OCI-LY3 (cell line): ENCODE results near the gene PPP1R3D.

ENCODE experiments used
- H2AFZ ChIP-seq: fragments of 200-600, 300-600 bp; shearing (Covaris generic); 2 replicates; pipeline ENCODE4 v1.6.0; 2014; ENCODE audit warnings: antibody characterized with exemption, low read depth, low read length
- H3K27ac ChIP-seq: fragments of 200-600, 300-600 bp; sonication (generic); 2 replicates; pipeline ENCODE4 v1.5.1; 2014; ENCODE audit warnings: mild to moderate bottlenecking, low read length, moderate library complexity, mixed read lengths
- H3K27me3 ChIP-seq: fragments of 200-600, 300-600 bp; sonication (generic); 2 replicates; pipeline ENCODE4 v1.6.1; 2014; ENCODE audit warnings: low read depth, low read length, mixed read lengths
- H3K36me3 ChIP-seq: fragments of 200-600, 300-600 bp; sonication (generic); replicated peaks from 2 replicates; pipeline ENCODE3; 2014; ENCODE audit warnings: low read depth, low read length, mixed read lengths
- H3K4me1 ChIP-seq: fragments of 300-600, 200-600 bp; sonication (generic); 2 replicates; pipeline ENCODE4 v1.6.1; 2014; ENCODE audit warnings: low read length, mixed read lengths
- H3K4me2 ChIP-seq: fragments of 200-600, 300-600 bp; sonication (generic); 2 replicates; pipeline ENCODE4 v1.6.1; 2014; ENCODE audit warnings: low read length, mixed read lengths
- H3K4me3 ChIP-seq: fragments of 300-600, 200-600 bp; sonication (generic); 2 replicates; pipeline ENCODE4 v1.5.1; 2014; ENCODE audit warnings: antibody characterized with exemption, mild to moderate bottlenecking, low read length, moderate library complexity
- H3K79me2 ChIP-seq: fragments of 300-600, 200-600 bp; shearing (Covaris generic); 2 replicates; pipeline ENCODE4 v1.6.1; 2014; ENCODE audit warnings: mild to moderate bottlenecking, low read length, mixed read lengths
- H3K9ac ChIP-seq: fragments of 300-600, 200-600 bp; shearing (Covaris generic); 2 replicates; pipeline ENCODE4 v1.6.0; 2014; ENCODE audit warnings: mild to moderate bottlenecking, low read length, moderate library complexity
- H3K9me3 ChIP-seq: fragments of 200-600, 300-600 bp; shearing (Covaris generic); 2 replicates; pipeline ENCODE4 v1.6.1; 2014; ENCODE audit warnings: low read length, mixed read lengths; ENCODE audit not compliant: insufficient read depth
- H4K20me1 ChIP-seq: fragments of 200-600, 300-600 bp; sonication (generic); 2 replicates; pipeline ENCODE4 v1.6.1; 2016; ENCODE audit warnings: low read length, mixed read lengths; ENCODE audit not compliant: insufficient read depth
- EZH2phosphoT487 ChIP-seq: fragments of 200-600 bp; shearing (Covaris generic); IDR thresholded peaks from 2 replicates; pipeline ENCODE4 v1.6.1; 2018; ENCODE audit warnings: antibody characterized with exemption, mixed run types, low read depth
- TF ChIP-seq, protein P1 (sequence below): fragments of 200-600, 300-600 bp; sonication (generic); IDR thresholded peaks from 2 replicates; pipeline ENCODE4 v1.5.1; 2014; ENCODE audit warnings: antibody characterized with exemption, low read length, low read depth

The PPP1R3D gene

DNA sequence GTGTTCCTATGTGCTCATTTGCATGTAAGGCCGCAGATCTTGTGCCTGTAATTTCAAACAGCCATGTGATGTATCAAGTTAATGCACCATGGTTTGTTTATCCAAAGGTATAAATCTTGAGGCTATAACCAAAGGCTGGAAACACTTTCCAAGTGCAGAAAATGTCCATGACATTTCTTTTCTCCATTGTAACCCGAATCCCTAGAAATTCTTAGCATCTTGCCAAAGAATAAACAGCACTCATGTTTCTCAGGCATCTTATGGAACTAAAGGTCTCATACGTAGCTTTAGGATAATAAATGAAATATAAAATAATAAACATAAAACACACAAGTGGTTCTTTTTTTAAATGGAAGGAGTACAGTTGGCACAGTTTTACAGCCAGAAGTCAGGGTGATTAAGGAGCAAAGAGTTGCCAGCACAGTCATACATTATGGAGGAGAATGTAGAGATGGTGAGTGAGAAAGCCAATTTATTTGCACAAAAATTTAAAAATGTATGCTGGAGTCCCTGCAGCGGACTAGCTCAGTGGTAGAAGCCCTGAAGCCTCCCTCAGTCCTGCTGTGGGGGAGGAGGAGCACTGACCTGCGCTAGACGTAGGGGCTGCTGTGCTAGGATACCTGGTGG is 36.2 kb upstream of the PPP1R3D start:
- no peak overlapping the region for H3K27ac ChIP-seq
- no peaks in the 10 kb centered on the region for H3K36me3 ChIP-seq
- no peaks in the 10 kb centered on the region for H3K9me3 ChIP-seq
- H3K4me3 ChIP-seq: no peak overlapping the region
- no peaks in the 10 kb centered on the region for H3K79me2 ChIP-seq
- no peak overlapping the region for H2AFZ ChIP-seq
- H3K4me1 ChIP-seq: no peaks in the 10 kb centered on the region
- no peak overlapping the region for H3K9ac ChIP-seq
- H3K4me2 ChIP-seq: no peak overlapping the region
- H3K27me3 ChIP-seq: no peaks in the 10 kb centered on the region
- no peak for TF ChIP-seq EZH2phosphoT487
- TF ChIP-seq, protein P1, sequence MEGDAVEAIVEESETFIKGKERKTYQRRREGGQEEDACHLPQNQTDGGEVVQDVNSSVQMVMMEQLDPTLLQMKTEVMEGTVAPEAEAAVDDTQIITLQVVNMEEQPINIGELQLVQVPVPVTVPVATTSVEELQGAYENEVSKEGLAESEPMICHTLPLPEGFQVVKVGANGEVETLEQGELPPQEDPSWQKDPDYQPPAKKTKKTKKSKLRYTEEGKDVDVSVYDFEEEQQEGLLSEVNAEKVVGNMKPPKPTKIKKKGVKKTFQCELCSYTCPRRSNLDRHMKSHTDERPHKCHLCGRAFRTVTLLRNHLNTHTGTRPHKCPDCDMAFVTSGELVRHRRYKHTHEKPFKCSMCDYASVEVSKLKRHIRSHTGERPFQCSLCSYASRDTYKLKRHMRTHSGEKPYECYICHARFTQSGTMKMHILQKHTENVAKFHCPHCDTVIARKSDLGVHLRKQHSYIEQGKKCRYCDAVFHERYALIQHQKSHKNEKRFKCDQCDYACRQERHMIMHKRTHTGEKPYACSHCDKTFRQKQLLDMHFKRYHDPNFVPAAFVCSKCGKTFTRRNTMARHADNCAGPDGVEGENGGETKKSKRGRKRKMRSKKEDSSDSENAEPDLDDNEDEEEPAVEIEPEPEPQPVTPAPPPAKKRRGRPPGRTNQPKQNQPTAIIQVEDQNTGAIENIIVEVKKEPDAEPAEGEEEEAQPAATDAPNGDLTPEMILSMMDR: no peak
- no peaks in the 10 kb centered on the region for H4K20me1 ChIP-seq

DNA sequence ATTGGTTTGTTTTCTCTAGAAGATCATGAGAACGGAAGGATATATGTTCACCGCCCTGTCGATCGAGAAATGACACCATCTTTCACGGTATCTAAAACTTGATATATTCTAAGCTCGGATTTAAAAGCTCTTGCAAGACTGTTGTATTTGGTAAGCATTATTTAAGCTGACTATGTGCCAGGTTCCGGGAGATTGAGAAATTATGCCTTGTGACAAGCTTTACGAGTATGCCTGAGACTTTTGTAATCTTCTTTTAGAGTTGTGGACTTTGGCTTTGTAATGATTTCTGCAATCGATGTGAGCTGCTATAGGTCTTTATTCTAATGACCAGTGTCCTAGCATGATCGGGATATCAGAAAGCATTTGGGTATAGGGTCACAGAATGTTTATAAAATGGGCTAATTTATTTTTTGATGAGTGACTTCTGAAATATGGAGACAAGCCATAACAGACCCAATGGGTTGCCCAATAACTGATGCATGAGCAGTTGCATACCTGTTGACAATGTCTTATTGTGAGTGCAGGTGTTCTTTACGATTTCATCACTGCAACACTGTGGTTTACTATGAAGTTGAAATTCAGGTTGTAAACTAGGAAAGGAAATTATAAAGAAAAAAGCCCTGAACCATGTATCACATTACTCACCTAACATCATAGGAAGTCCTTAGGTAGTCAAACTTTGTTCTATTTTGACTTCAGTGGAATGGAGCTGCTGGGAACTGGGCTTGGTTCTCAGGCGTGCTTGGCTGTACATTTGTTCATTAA is 32.1 kb upstream of the PPP1R3D start:
- no peak overlapping the region for H3K4me3 ChIP-seq

DNA sequence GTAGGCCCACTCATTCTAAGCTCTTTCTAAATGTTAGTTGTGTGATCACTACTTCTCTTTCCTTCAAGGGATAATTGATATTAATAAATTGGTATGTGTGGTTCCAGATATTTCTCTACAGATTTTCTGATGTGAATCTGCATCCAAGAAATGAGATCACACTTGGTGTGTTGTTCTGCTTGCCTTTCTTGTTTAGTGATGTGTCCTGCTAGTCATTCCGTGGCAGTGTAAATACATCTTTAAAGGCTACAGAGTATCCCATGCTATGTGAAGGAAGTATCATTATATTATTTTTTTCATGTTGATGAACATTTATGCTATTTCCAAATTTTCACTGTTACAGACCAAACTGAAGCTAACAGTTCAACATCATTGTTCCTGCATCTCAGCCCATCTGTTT is 31.3 kb upstream of the PPP1R3D start:
- H3K4me2 ChIP-seq: no peak overlapping the region
- no peaks in the 10 kb centered on the region for H3K9me3 ChIP-seq
- no peak overlapping the region for H3K4me3 ChIP-seq
- H3K36me3 ChIP-seq: no peaks in the 10 kb centered on the region
- TF ChIP-seq, protein P1: no peak
- no peak for TF ChIP-seq EZH2phosphoT487
- no peak overlapping the region for H3K9ac ChIP-seq
- no peaks in the 10 kb centered on the region for H3K4me1 ChIP-seq
- no peak overlapping the region for H2AFZ ChIP-seq
- H4K20me1 ChIP-seq: no peaks in the 10 kb centered on the region
- no peaks in the 10 kb centered on the region for H3K27me3 ChIP-seq
- no peak overlapping the region for H3K27ac ChIP-seq
- no peaks in the 10 kb centered on the region for H3K79me2 ChIP-seq

More for the DNA sequence above, 32.1 kb upstream of the PPP1R3D start:
- H3K27ac ChIP-seq: no peak overlapping the region
- H3K4me1 ChIP-seq: no peaks in the 10 kb centered on the region
- TF ChIP-seq, protein P1: no peak
- TF ChIP-seq EZH2phosphoT487: no peak
- H3K9me3 ChIP-seq: no peaks in the 10 kb centered on the region
- no peak overlapping the region for H2AFZ ChIP-seq
- H3K79me2 ChIP-seq: no peaks in the 10 kb centered on the region
- no peaks in the 10 kb centered on the region for H3K36me3 ChIP-seq
- H3K27me3 ChIP-seq: no peaks in the 10 kb centered on the region
- H3K9ac ChIP-seq: no peak overlapping the region
- no peaks in the 10 kb centered on the region for H4K20me1 ChIP-seq
- H3K4me2 ChIP-seq: no peak overlapping the region

DNA sequence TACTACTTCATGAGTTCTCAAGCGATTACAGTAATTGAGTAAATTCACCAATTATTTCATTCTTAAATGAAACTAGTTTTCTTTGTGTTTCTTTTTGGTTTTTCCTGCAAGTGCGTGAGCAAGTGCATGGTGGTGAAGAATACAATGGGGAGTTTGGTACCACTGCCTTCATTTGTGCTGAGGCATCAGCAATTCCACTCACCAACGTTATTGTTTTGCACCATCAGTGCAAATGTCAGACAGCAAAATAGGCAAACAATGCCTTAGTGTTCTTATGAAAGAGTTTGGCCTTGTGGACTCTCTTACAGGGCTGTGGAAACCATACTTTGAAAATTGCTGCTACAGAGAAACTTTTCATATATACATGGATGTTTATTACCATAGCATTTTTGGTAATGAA is 26.3 kb upstream of the PPP1R3D start:
- Histone ChIP-seq H3K4me3 (no peak overlapping the region), H2AFZ (no peak overlapping the region), H3K4me2 (no peak overlapping the region), H3K27ac (no peak overlapping the region), H3K9ac (no peak overlapping the region), H3K79me2 (no peaks in the 10 kb centered on the region), H3K4me1 (no peaks in the 10 kb centered on the region), H3K27me3 (no peaks in the 10 kb centered on the region), H4K20me1 (no peaks in the 10 kb centered on the region), H3K36me3 (no peaks in the 10 kb centered on the region), H3K9me3 (no peaks in the 10 kb centered on the region)
- TF ChIP-seq, protein P1: no peak
- TF ChIP-seq EZH2phosphoT487: no peak
